GM20431 (cell line): ENCODE measurements around the gene METTL13.

Source experiments
- in situ Hi-C: fragments of 300-500 bp; cut with MseI, MboI; formaldehyde crosslinking; loops from one replicate; pipeline ENCODE4 v1.15.0; 2020; ENCODE audit warnings: low sequenced_read_pairs; ENCODE audit not compliant: unreplicated experiment

METTL13 gene

DNA sequence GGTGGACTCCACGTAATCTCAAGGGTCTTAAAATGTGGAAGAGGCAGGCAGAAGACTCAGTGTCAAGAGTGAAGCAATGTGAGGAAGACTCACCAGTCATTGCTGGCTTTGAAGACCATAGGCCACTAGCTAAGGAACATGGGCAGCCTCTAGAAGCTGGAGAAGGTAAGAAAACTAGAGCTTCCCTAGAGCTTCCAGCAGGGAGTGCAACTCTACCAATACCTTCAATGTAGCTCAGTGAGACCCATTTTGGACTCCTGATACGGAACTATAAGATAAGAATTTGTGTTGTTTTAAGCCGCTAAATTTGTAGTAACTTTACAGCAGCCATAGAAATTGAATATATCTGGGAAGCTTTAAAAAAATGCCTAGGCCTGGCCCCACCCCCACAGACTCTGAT, 18.9 kb downstream of the METTL13 start:
- in situ Hi-C loops: loop anchor here (25.0 kb wide), 1 partner anchor 187 kb away; no protein-coding TSS in a partner anchor

DNA sequence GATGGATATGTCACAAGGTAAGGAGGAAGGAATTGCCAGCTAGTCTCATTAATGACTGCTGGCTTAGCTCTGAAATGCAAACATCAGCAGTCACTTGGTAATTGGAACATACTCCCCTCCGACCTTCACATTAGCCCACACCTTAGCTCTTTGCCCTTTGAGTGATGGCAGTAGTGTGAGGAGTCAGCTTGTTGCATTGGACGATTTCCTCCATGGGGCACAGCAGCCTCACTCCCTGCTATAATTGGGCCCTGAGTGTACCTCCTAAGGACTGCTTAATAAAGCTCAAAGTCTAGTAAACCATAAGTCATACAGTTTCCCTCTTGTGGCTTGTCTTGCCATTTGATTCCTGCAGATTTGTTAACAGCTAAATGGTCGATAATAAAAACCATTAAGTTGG, 19.4 kb downstream of the METTL13 start:
- in situ Hi-C loops: loop anchor here (25.0 kb wide), 1 partner anchor 186 kb away; no protein-coding TSS in a partner anchor

DNA sequence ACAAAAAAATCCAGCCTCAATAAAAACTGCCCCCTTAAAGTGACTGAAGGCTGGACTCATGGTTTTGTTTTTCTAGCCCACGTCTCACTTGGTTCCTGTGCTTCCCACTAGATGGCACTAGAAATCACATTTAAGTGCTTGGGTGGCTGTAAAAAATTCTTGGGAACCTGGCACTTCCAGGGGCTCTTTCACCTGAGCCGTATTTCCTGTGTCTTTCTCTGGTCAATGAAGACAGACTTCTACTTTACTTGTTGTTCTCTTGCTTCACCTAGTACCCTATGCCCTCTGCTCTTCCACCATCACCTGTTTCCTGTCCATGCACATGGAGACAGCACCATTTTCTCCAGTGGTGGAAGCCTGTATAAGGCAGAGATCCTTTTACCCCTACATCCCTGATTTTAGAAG, 20.0 kb downstream of the METTL13 start:
- in situ Hi-C loops: loop anchor here (25.0 kb wide), 1 partner anchor 186 kb away; no protein-coding TSS in a partner anchor

DNA sequence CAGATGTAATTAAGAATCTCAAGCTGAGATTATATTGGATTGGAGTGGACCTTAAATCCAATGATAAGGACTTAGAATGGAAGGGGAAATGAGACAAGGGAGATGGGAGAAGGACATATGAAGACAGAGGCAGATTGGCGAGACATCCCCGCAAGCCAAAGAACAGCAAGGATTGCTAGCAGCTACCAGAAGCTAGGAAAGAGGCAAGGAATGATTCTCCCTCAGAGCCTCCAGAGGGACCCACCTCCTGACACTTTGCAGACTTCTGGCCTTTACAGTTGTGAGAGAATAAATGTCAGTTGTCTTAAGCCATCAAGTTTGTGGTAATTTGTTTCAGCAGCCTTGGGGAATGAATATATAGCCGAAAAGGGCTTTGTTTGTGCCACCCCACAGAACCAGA, 20.7 kb downstream of the METTL13 start:
- in situ Hi-C loops: loop anchor here (25.0 kb wide), 1 partner anchor 185 kb away; no protein-coding TSS in a partner anchor

DNA sequence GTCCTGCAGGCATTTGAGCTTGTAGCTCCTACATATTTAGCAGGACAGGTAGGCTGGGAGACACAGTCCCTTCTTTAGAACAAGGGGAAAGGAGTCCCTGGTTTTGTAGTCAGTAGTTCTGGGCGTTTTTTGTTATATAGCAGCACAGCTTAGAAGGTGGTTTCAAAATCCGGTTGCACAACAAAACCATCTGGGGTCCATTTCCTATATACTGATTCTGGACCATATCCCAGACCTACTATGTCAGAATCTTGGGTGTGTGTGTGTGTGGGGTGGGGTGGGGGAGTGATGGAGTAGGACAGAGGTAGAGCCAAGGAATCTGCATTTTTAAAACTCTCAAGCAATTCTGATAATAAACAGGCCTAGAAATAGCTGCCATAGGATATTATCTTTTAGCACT, 21.6 kb downstream of the METTL13 start:
- in situ Hi-C loops: loop anchor here (25.0 kb wide), 1 partner anchor 184 kb away; no protein-coding TSS in a partner anchor

DNA sequence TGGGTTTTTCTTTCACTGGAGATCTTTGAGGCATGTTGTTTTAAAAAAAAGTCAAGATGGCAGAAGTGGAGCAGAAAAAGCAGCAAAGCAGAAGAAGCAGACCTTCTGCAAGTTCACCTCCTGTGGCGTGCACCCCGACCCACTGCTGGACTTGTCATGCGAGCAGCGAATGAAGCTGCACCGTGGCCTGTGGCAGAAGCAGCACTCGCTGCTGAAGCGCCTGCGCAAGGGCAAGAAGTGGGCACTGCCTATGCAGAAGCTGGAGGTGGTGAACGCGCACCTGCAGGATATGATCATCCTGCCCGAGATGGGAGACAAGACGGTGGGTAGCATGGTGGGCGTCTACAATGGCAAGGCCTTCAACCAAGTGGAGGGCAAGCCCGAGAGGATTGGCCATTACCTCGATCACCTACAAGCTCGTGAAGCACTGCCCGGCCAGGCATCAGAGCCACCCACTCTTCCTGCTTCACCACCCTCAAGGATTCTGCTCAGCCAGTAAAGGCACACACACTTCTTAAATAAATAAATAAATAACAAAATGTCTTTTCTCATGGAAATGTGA, 22.1 kb downstream of the METTL13 start:
- in situ Hi-C loops: loop anchor here (25.0 kb wide), 1 partner anchor 184 kb away; no protein-coding TSS in a partner anchor

DNA sequence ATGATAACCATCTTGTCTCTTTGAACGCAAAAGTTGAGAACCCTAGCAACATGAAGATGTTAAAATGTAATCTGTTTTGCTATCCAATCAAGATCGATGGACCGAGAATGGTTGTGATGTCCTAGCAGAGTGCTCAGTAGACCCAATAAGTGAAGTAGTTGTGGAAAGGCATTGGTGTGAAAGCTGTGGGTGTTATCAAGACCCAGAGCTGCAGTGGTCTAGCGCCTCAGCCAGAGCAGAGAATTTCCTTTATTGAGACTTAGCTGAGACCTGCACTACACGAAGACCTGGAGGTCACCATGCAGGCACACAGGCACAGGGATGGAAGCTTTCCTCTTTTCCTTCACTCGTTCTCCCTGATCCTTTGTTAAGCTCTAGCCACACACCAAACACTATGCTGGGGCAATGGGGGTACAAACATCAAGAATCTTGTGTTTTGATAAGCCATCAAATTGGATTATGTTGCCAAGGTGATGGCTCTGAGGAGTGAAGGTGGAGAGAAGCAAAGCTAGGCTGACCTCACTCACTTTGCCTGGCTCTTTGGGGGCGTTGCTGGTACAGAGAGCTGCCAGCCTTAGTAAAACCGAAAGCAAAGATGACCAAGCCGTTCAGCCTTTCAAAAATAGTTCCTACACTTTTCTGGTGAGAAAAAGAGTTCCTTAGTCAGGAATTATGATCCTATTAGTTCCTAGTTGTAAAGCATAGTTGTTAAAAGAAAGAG, 24.1 kb downstream of the METTL13 start:
- in situ Hi-C loops: loop anchor here (25.0 kb wide), 1 partner anchor 182 kb away; no protein-coding TSS in a partner anchor

DNA sequence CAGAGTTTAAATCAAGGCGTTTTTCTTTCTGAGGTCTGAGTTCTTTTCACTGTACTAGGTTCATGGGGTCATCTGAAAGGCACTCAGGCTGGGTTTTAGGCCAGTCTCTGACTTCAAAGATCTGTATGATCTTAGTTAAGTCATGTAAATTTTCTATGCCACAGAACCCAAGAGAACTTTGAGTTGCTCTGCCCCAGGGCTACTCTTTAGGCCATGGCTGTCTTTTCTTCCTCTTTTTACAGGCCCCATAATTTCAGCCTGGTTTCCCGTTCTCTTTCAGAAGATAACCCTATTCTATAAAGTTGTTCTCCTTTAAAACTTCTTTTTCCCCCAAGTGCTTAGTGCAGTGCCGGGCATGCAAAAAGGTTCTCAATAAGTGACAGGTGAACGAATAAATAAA, 26.1 kb downstream of the METTL13 start:
- in situ Hi-C loops: loop anchor here (25.0 kb wide), 1 partner anchor 180 kb away; no protein-coding TSS in a partner anchor

DNA sequence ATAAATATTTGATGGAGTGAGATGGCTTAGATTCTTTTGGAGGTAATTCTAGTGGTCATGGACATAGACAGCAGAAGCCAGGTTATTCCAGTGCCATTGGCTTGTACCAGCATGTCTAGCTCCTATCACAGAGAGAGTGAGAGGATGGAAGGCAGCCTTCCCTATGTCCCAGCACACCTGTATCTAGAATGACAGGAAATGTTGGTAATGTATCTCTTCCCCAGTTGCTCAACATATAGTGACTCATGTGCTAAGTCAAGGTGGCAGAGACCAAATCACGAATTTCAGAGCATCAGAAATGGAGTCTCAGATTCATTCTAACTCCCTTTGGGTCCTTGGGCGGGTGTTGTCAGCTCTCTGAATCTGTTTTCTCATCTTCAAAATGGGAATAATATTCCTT, 28.4 kb downstream of the METTL13 start:
- in situ Hi-C loops: loop anchor here (25.0 kb wide), 1 partner anchor 177 kb away; no protein-coding TSS in a partner anchor

DNA sequence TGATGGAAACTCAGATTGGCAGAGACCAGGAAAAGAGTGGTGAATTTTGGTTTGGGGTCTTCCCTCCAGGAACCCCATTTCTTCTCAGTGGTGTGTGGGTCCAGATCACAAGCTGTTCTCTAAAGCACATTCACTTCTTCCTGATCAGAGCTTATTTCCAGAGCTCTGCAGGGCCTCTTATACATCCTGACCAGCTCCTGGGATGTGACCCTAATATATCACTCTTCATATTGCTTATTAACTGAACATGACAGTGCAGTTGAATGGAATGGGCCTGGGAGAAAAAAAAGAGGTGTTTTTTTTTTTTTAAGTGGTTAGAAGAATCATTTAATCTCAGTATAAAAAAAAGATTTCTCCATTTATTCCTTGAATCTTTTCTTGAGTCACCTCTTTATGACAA, 30.2 kb downstream of the METTL13 start:
- in situ Hi-C loops: loop anchor here (25.0 kb wide), 1 partner anchor 176 kb away; no protein-coding TSS in a partner anchor

DNA sequence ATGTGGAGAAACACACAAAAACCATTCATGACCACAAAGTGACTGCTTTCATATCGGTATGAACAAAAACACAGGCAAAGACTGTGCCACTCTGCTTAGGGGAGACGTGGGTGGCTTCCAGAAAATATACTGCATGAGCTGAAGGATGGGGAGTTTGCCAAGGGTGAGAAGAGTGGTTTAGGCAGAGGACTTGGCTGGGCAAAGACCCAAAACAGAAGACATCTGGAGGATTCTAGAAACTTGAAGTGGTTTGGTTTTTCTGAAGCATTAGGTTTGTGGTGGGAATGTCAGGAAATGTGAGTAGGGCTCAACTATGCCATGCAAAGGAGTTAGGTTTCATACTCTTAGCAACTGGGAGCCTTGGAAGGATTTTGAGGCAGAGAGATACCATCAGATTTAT, 33.2 kb downstream of the METTL13 start:
- in situ Hi-C loops: loop anchor here (25.0 kb wide), 1 partner anchor 173 kb away; no protein-coding TSS in a partner anchor

DNA sequence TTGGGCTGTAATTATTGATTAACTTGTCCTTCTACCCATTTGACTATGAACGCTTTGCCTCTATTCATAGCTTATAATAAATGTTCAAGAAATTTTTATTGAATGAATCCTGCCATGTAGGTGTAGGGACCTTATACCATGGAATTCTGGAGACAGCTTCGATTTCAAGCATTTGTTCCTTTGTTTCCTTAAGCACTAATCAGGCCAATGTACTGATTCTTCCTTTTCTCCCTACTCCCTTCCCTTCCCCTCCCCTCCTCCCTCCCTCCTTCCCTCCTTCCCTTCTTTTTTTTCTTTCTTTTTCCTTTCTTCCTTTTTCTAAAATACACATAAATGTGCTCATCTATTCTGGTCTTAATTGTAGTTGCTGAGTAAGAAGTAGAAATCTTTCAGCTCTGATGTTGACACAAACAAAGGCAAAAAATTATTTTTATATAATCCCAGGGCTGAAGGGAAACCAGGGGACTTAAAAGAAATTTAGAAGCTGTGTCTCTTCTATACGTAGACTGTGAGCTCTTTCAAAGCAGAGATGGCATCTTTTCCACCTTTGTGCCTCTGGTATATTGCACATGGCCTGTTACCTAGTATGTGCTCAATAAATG, 34.9 kb downstream of the METTL13 start:
- in situ Hi-C loops: loop anchor here (25.0 kb wide), 1 partner anchor 171 kb away; no protein-coding TSS in a partner anchor

DNA sequence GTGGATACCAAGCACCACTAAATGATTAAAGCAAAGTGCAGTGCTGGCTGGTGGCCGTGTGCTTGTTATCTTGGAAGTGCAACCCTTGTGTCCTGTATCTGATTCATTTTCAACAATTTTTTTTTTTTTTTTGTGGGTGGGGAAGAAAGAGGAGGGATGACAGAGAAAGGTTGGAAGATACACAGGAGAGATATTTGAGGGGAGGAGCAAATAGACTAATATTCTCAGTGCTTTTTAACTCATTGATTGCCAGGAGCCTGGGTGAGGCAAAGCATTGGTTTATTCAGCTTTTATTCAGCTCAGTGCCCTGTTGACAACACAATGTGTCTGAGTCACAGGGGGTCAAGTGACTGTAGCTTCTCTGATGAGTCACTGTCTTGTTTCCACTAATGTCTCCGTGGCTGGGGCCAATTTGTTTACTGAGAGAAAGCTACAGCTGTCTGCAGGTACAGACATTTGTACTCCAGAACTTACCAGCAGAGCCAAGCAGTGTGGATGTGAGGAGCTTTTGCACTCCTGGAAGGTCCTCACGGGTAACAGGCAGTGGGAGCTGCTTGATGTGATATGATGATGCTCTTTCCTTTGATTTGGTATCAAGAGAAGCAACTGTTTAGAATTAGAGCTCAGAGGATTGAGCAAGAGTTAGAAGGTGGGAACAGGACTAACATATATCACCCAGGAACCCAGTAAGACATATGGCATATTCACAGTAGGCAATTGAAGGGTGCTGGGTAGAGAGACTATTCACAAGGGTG, 36.2 kb downstream of the METTL13 start:
- in situ Hi-C loops: loop anchor here (25.0 kb wide), 1 partner anchor 170 kb away; no protein-coding TSS in a partner anchor

DNA sequence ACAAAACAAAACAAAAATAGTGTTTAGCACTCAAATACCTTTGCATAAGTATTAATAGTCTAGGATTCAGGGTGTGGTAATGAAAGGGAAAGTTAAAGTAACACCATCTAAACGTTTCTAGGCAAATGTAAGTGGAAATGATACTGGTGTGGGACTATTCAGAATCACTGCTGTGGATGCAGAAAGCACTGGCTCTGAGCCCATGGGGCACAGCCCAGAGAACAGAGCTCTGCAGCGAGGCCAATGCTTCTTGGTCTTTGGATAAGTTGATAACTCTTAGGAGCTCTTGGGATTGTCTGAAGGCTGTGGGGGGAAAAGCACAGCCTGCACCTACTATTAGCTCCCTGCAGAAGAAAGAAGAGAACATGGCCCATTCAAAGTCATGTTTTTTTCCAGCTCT, 38.5 kb downstream of the METTL13 start:
- in situ Hi-C loops: loop anchor here (25.0 kb wide), 1 partner anchor 167 kb away; no protein-coding TSS in a partner anchor

DNA sequence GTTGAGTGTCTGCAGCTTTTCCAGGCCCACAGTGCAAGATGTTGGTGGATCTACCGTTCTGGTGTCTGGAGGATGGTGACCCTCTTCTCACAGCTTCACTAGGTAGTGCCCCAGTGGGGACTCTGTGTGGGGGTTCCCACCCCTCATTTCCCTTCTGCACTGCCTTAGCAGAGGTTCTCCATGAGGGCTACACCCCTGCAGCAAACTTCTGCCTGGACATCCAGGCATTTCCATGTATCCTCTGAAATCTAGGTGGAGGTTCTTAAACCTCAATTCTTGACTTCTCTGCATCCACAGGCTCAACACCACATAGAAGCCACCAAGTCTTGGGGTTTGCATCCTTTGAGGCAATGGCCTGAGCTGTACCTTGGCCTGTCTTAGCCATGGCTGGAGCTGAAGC, 45.5 kb downstream of the METTL13 start:
- in situ Hi-C loops: no loop called here

DNA sequence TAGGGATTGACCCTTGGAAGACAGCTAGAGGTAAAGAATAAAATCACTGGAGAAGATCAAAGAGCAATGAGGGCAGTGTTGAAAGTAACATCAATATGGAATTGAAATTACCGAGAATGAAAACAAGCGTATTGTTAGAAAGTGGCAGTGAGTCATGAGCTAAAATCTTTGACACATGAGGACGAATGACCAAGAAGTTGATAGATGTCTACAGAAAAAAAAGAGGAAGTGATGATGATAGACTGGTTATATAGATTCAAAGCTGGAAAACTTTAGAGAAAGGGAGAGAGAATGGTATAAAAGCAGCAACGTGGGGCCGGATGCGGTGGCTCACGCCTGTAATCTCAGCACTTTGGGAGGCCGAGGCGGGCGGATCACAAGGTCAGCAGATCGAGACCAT, 47.3 kb downstream of the METTL13 start:
- in situ Hi-C loops: no loop called here

DNA sequence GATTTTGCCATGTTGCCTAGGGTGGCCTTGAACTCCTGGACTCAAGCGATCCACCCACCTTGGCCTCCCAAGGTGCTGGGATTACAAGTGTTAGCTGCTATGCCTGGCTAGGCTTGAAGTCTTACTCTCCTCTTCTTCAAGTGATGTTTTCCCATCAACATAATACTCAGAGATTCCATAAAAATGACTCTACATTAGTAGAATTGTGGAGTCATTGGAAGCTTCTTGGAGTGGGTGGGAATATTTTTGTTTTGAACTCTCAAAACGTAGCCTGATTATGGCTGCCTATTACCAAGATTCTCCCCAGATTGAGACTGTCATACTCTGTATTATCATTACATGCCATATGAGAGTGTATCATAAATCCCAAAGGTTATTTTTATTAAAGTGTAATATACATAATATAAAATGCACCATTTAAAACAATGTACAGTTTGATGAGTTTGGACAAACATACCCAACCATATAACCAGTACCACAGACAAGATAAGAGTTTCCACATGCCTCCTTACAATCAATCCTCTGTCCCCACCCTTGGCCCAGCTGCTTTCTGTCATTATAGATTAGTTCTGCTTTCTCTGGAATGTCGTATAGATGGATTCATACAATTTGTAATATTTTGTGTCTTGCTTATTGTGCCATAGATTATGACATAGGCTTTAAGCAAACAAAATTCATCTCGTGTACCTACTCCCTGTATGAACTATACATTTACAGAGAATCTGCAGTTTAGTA, 51.8 kb downstream of the METTL13 start:
- in situ Hi-C loops: no loop called here

DNA sequence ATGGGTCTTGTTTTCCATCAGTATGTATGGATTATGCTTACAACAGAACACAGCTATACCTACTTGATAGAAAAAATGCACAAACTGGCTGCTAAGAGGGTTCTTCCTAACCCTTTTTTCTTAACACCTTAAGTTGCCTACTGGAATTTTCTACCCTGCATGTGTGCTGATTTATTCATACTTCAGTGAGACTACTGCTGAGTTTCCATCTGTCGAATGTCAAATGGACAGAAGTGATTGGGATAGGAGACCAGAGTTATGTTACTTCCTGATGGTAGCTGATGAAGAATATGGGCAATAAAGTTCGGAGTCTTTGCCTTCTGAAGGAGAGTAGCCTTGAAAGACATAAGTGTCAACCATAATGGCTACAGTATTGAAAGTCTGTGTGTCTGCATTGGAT, 53.4 kb downstream of the METTL13 start:
- in situ Hi-C loops: no loop called here

DNA sequence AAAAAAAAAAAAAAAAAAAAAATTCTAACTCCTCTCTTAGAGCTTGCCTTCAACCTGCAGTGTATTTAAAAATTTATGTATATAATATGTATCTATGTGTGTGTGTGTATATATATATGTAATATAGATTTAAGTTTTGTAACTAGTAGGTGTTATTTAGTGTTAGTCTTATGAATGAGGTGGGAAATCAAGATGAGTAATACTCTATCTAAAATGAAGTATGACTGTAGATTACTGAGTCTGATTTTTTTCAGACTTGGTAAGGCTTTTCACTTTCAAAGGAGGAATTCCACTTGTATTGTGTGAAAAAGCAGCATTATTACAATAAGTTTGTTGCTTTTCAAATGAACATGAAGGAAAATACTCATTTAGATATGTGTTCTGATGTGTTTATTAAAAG, 54.4 kb downstream of the METTL13 start:
- in situ Hi-C loops: no loop called here
